Measurements from ENCODE around the gene DAB2. TPM values are rescaled to one million over a fixed set of nuclear protein-coding genes. Genes with fewer than 3 reads are reported as not detected.

The DAB2 gene
- total and polyA plus RNA-seq, 2 of the 8 experiments (the other 6 are each of a cell fraction or from before 2014, with no cell fraction given), result 2.6 to 4.9 TPM

DNA sequence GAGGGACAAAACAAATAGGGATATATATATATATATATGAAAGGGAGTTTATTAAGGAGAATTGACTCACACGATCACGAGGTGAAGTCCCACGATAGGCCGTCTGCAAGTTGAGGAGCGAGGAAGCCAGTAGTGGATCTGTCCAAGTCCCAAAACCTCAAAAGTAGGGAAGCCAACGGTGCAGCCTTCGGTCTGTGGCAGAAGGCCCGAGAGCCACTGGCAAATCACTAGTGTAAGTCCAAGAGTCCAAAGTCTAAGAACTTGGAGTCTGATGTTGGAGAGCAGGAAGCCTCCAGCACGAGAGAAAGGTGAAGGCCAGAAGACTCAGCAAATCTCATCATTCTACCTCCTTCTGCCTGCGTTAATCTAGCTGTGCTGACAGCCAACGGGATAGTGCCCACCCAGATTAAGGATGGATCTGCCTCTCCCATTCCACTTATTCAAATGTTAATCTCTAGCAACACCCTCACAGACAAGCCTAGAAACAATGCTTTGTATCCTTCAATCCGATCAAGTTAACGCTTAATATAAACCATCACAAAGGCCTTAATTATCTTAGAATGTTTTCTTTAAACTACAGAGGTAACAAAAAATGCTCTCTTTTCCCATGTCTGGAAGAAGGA lies 23.8 kb upstream of the DAB2 start:
- no peaks in the 10 kb centered on the region for H3K9me3 ChIP-seq (ENCODE audit: insufficient read depth in 2 of 2, low read depth in 1 of 2, low read length in 1 of 2)
- peak overlapping the region; percentile 32; the same call in 1 of the 2 replicates for H3K18ac ChIP-seq (ENCODE audit: extremely low read depth, low read length)
- no peak overlapping the region for H3K9ac ChIP-seq (replicated peaks in 1 of 4; ENCODE audit: extremely low read depth in 1 of 4, low read depth in 3 of 4, low read length in 3 of 4)
- H2AFZ ChIP-seq (ENCODE audit: low read length), result 0 out of 2 replicates have a peak overlapping the region, but pooled peaks have one; percentile 34
- no peak overlapping the region for H3K23ac ChIP-seq (ENCODE audit: insufficient read length)
- H3K4me2 ChIP-seq (ENCODE audit: insufficient read depth in 1 of 2, low read depth in 2 of 2, low read length in 2 of 2), result no peak overlapping the region
- H2BK5ac ChIP-seq (ENCODE audit: low read depth, low read length), result no peak overlapping the region
- no peak overlapping the region for H2BK120ac ChIP-seq (replicated peaks; ENCODE audit: low read depth, low read length)
- no peak overlapping the region for H4K5ac ChIP-seq (ENCODE audit: insufficient read length, low read depth, low read length)
- no peak overlapping the region for H2BK15ac ChIP-seq (ENCODE audit: low read length)
- H3K4me1 ChIP-seq (replicated peaks in 1 of 4; ENCODE audit: control insufficient read depth in 3 of 4, insufficient read depth in 4 of 4, low read length in 3 of 4), result no peaks in the 10 kb centered on the region
- H3K23me2 ChIP-seq (ENCODE audit: low read depth, low read length), result no peaks in the 10 kb centered on the region
- no peak overlapping the region for H3K4ac ChIP-seq (replicated peaks; ENCODE audit: insufficient read length, low read depth, low read length)
- no peak for DNase-seq (ENCODE audit: low read depth in 1 of 2, low spot score in 2 of 2)
- no peak for FAIRE-seq
- no peak overlapping the region for H4K91ac ChIP-seq (replicated peaks; ENCODE audit: insufficient read length, low read length)
- H2AK5ac ChIP-seq (ENCODE audit: low read depth, low read length), result no peak overlapping the region
- 89% methylated on average over 13 of the region's 13 CpGs; no CpG with 5 or more reads in 1 of the 2 experiments for WGBS, 2 experiments (ENCODE audit: extremely low coverage in 1 of 2, insufficient coverage in 1 of 2, insufficient read length in 1 of 2, insufficient replicate concordance in 2 of 2, low coverage in 1 of 2, low lambda C conversion rate in 2 of 2, missing lambda C conversion rate in 1 of 2)
- H4K20me1 ChIP-seq (replicated peaks in 1 of 2; ENCODE audit: control insufficient read depth in 1 of 2, insufficient read depth in 2 of 2, low read length in 2 of 2), result no peaks in the 10 kb centered on the region
- CTCF ChIA-PET (ENCODE audit: partially characterized antibody), result interaction anchor here (0.6 kb wide), 1 partner anchor 24 kb away, joined by 4 read pairs; the partner anchor contains the start of gene DAB2
- no peaks in the 10 kb centered on the region for H3K79me2 ChIP-seq (ENCODE audit: control insufficient read depth in 1 of 2, insufficient read depth in 2 of 2, low read length in 2 of 2)
- no peak overlapping the region for H3K4me3 ChIP-seq (ENCODE audit: extremely low read depth in 1 of 4, insufficient read depth in 2 of 4, low read depth in 3 of 4, low read length in 4 of 4)
- H3K14ac ChIP-seq (ENCODE audit: insufficient read length), result no peak overlapping the region
- H2BK20ac ChIP-seq (ENCODE audit: low read length), result no peak overlapping the region
- H3K27ac ChIP-seq (ENCODE audit: low read depth, low read length), result no peak overlapping the region
- H4K8ac ChIP-seq (ENCODE audit: extremely low read depth, insufficient read depth, low read length), result no peak overlapping the region
- no peak overlapping the region for H3K56ac ChIP-seq (replicated peaks; ENCODE audit: insufficient read length, low read depth, low read length)
- no peaks in the 10 kb centered on the region for H3K27me3 ChIP-seq (replicated peaks in 1 of 4; ENCODE audit: control insufficient read depth in 3 of 4, extremely low read depth in 1 of 4, insufficient read depth in 3 of 4, low read length in 3 of 4)
- H3K36me3 ChIP-seq (ENCODE audit: control insufficient read depth in 2 of 4, insufficient read depth in 4 of 4, low read length in 3 of 4), result no peaks in the 10 kb centered on the region
- H3K79me1 ChIP-seq (ENCODE audit: low read depth, low read length), result no peaks in the 10 kb centered on the region
- H2BK12ac ChIP-seq (ENCODE audit: low read depth, low read length), result 0 out of 2 replicates have a peak overlapping the region, but pooled peaks have one; percentile 11
- POLR2A ChIA-PET (ENCODE audit: partially characterized antibody), result no interaction called here
- TF ChIP-seq EZH2 (IDR thresholded peaks at IDR 0.05; ENCODE audit: low read depth, low read length, severe bottlenecking) (no peak), SIRT6 (IDR thresholded peaks at IDR 0.05; ENCODE audit: low read length) (no peak), CEBPB (IDR thresholded peaks at IDR 0.05; ENCODE audit: low read depth, low read length) (no peak), KDM4A (IDR thresholded peaks at IDR 0.05; ENCODE audit: low read depth, low read length, severe bottlenecking) (no peak), SIN3A (conservative IDR thresholded peaks at IDR 0.05 in 1 of 2, IDR thresholded peaks at IDR 0.05 in 1 of 2; ENCODE audit: low read depth in 1 of 2, low read length in 2 of 2) (no peak), JUN (IDR thresholded peaks at IDR 0.05; ENCODE audit: low read depth, low read length) (no peak), KDM5A (IDR thresholded peaks at IDR 0.05; ENCODE audit: low read length) (no peak), CBX8 (IDR thresholded peaks at IDR 0.05; ENCODE audit: borderline replicate concordance, low read depth, low read length) (no peak), CBX5 (IDR thresholded peaks at IDR 0.05; ENCODE audit: low read depth, low read length) (no peak), SAP30 (IDR thresholded peaks at IDR 0.05; ENCODE audit: insufficient read depth, insufficient replicate concordance, low read length) (no peak), NANOG (IDR thresholded peaks at IDR 0.05; ENCODE audit: insufficient read depth, low read depth, low read length, poor library complexity, severe bottlenecking) (no peak)
- TF ChIP-seq, protein P1, sequence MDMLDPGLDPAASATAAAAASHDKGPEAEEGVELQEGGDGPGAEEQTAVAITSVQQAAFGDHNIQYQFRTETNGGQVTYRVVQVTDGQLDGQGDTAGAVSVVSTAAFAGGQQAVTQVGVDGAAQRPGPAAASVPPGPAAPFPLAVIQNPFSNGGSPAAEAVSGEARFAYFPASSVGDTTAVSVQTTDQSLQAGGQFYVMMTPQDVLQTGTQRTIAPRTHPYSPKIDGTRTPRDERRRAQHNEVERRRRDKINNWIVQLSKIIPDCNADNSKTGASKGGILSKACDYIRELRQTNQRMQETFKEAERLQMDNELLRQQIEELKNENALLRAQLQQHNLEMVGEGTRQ (IDR thresholded peaks at IDR 0.05; ENCODE audit: low read length), result no peak
